Measurements from ENCODE around the gene KCTD10. TPM values are rescaled to one million over a fixed set of nuclear protein-coding genes. Genes with fewer than 3 reads are reported as not detected.
"Not testable (repeated sequence)": the region's sequence is repeated elsewhere in the genome, so short reads cannot be mapped to it uniquely, and the experiment has no call there.

Gene KCTD10
- total and polyA plus RNA-seq, 8 donors: 6.7 to 16.7 (median 10.7) TPM

GRCh38 chr12:109440851-109441490 lies 36.1 kb downstream of the KCTD10 start:
- ATAC-seq: no peak
- TF ChIP-seq CTCF (IDR thresholded peaks at IDR 0.05): no peak
- FAIRE-seq: no peak

GRCh38 chr12:109439951-109440350 lies 37.1 kb downstream of the KCTD10 start:
- FAIRE-seq, H3K27me3 ChIP-seq, H3K4me1 ChIP-seq, H3K36me3 ChIP-seq, ATAC-seq, H3K9me3 ChIP-seq, H3K4me3 ChIP-seq, H3K27ac ChIP-seq, DNase-seq: not testable (repeated sequence)
- intact Hi-C loops (cut with DNase I): loop anchor here in 1 of 3 donors (10.0 kb wide), 1 partner anchor 335 kb away; no protein-coding TSS in a partner anchor
- WGBS, 2 donors: 93% methylated on average over 13 of the region's 13 CpGs

More at GRCh38 chr12:109440851-109441490, 36.1 kb downstream of the KCTD10 start:
- H3K9me3 ChIP-seq: no peaks in the 10 kb centered on the region
- H3K27ac ChIP-seq: no peak overlapping the region
- H3K36me3 ChIP-seq: peaks cover 0 to 4% (median 0%) of the 10 kb centered on the region in 3 donors
- intact Hi-C loops (cut with DNase I): no loop called here
- 49 to 52% methylated on average over 9 of the region's 9 CpGs for WGBS, 2 donors
- no peaks in the 10 kb centered on the region for H3K27me3 ChIP-seq
- no peaks in the 10 kb centered on the region for H3K4me1 ChIP-seq
- no peak overlapping the region for H3K4me3 ChIP-seq
- no peak for DNase-seq

GRCh38 chr12:109439181-109439580 lies 37.9 kb downstream of the KCTD10 start:
- DNase-seq (no peak), ATAC-seq (no peak), FAIRE-seq (no peak)
- H3K27ac ChIP-seq: no peak overlapping the region
- H3K9me3 ChIP-seq: no peaks in the 10 kb centered on the region
- H3K27me3 ChIP-seq: no peaks in the 10 kb centered on the region
- no peak for TF ChIP-seq CTCF (IDR thresholded peaks at IDR 0.05)
- H3K4me3 ChIP-seq: no peak overlapping the region
- WGBS, 2 donors: 74 to 82% methylated on average over 6 of the region's 6 CpGs
- intact Hi-C loops (cut with DNase I): loop anchor here in 1 of 3 donors (10.0 kb wide), 1 partner anchor 336 kb away; no protein-coding TSS in a partner anchor
- H3K4me1 ChIP-seq: no peaks in the 10 kb centered on the region
- H3K36me3 ChIP-seq: no peaks in the 10 kb centered on the region

- FAIRE-seq (no peak), DNase-seq (no peak), ATAC-seq (no peak)
- Histone ChIP-seq H3K4me3 (no peak overlapping the region), H3K36me3 (no peaks in the 10 kb centered on the region), H3K4me1 (no peaks in the 10 kb centered on the region), H3K27ac (no peak overlapping the region), H3K27me3 (no peaks in the 10 kb centered on the region), H3K9me3 (no peaks in the 10 kb centered on the region)
- 60 to 61% methylated on average over 7 of the region's 7 CpGs for WGBS, 2 donors
- TF ChIP-seq CTCF (IDR thresholded peaks at IDR 0.05): no peak
- intact Hi-C loops (cut with DNase I): loop anchor here in 1 of 3 donors (10.0 kb wide), 1 partner anchor 339 kb away; no protein-coding TSS in a partner anchor
Measured at GRCh38 chr12:109436188-109436560, 40.9 kb downstream of the KCTD10 start.

- WGBS, 2 donors: 60 to 68% methylated on average over 17 of the region's 17 CpGs
- no peak overlapping the region for H3K27ac ChIP-seq
- no peak for FAIRE-seq
- TF ChIP-seq CTCF (IDR thresholded peaks at IDR 0.05): no peak
- no peak overlapping the region for H3K4me3 ChIP-seq
- H3K4me1 ChIP-seq: no peaks in the 10 kb centered on the region
- no peak for DNase-seq
- ATAC-seq: no peak
- intact Hi-C loops (cut with DNase I): loop anchor here in 1 of 3 donors (10.0 kb wide), 1 partner anchor 339 kb away; no protein-coding TSS in a partner anchor
- H3K27me3 ChIP-seq: no peaks in the 10 kb centered on the region
- no peaks in the 10 kb centered on the region for H3K36me3 ChIP-seq
- H3K9me3 ChIP-seq: no peaks in the 10 kb centered on the region
Measured at GRCh38 chr12:109435428-109436187, 41.5 kb downstream of the KCTD10 start.

Measured in pancreas (tissue), 10 donors.